ENCODE results near the gene ZDHHC17.

Gene ZDHHC17

GRCh38 chr12:76878899-76879709, 115.2 kb downstream of the ZDHHC17 start, which contains the start of gene CSRP2:
TSS of gene CSRP2 (minus strand) at chr12:76879019. CDS start at chr12:76866260, 12,759 bp downstream.
- peak; percentile 63 for DNase-seq (ENCODE audit: low spot score)

- DNase-seq (ENCODE audit: low spot score) = no peak
These were observed 116.0 kb downstream of the ZDHHC17 start for GRCh38 chr12:76879710-76880518.

- DNase-seq (ENCODE audit: low spot score) = no peak
These were observed 116.7 kb downstream of the ZDHHC17 start for GRCh38 chr12:76880519-76881023.

- no peak for DNase-seq (ENCODE audit: low spot score)
These were observed 117.2 kb downstream of the ZDHHC17 start for GRCh38 chr12:76881142-76881541.

GRCh38 chr12:76882367-76882766, 118.5 kb downstream of the ZDHHC17 start:
- no peak for DNase-seq (ENCODE audit: low spot score)

- no peak for DNase-seq (ENCODE audit: low spot score)
These were observed 119.2 kb downstream of the ZDHHC17 start for GRCh38 chr12:76883151-76883550.

GRCh38 chr12:76883811-76884210, 119.9 kb downstream of the ZDHHC17 start:
- DNase-seq (ENCODE audit: low spot score) = no peak

- DNase-seq (ENCODE audit: low spot score) = no peak
These were observed 124.9 kb downstream of the ZDHHC17 start for GRCh38 chr12:76888775-76889174.

GRCh38 chr12:76890151-76891143, 126.5 kb downstream of the ZDHHC17 start:
- DNase-seq (ENCODE audit: low spot score) = no peak

- DNase-seq (ENCODE audit: low spot score) = no peak
These were observed 127.7 kb downstream of the ZDHHC17 start for GRCh38 chr12:76891609-76892008.

GRCh38 chr12:76895796-76896195, 131.9 kb downstream of the ZDHHC17 start:
- DNase-seq (ENCODE audit: low spot score) = no peak

GRCh38 chr12:76896274-76896673, 132.4 kb downstream of the ZDHHC17 start:
- DNase-seq (ENCODE audit: low spot score) = no peak

- no peak for DNase-seq (ENCODE audit: low spot score)
These were observed 134.5 kb downstream of the ZDHHC17 start for GRCh38 chr12:76898442-76898841.

- DNase-seq (ENCODE audit: low spot score) = no peak
These were observed 135.6 kb downstream of the ZDHHC17 start for GRCh38 chr12:76899522-76899921.

- no peak for DNase-seq (ENCODE audit: low spot score)
These were observed 137.9 kb downstream of the ZDHHC17 start for GRCh38 chr12:76901628-76902380.
